GM12864 (cell line): ENCODE measurements around the gene GRHL3.

Source experiments
- DNase-seq: peaks from one replicate; pipeline ENCODE4 v3.0.0-alpha.2; 2011; ENCODE audit warnings: low read depth
- H3K4me3 ChIP-seq: 2 replicates; pipeline ENCODE4 v1.5.1; 2011; ENCODE audit warnings: mild to moderate bottlenecking, low read depth, low read length, control low read depth
- TF ChIP-seq, protein P1 (sequence below): IDR thresholded peaks from 2 replicates; pipeline ENCODE4 v1.5.1; 2011; ENCODE audit warnings: low read depth, mild to moderate bottlenecking, moderate library complexity, low read length, control low read depth, inconsistent platforms; ENCODE audit errors: missing control alignments

Gene GRHL3

DNA sequence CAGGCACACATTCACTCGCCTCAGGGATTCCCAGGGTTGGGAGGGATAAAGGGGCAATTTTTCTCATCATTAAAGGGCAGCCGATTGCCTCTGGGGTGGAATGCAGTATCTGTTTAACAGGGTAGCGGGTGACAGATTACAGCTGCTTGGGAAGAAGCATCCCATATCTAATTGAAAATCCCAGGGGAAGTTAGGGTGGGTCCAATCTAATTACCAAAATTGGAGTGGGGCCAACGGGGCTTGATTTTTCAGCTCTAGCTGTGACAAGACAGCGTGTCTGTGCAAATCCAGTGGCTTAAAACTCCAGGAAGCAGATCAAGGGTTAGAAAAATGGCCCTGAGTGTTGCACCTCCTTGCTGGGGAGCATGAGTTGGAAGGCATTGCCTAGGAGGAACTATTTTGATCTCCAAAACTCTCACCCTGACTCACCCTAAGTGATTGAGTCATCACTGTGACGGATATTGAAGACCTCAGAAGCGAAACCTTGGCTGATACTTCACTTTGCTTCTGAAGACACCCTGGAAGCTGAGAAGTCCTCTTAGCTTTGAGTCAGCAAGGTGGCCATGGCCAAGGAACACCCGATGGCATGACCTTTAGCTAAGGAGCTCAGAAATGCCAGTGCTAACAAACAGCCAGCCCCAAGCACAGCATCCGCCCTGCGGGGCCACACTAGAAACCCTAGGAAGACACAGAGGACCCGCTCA lies 46.0 kb downstream of the GRHL3 start:
- H3K4me3 ChIP-seq, result no peak overlapping the region
- DNase-seq, result peak; percentile 39
- TF ChIP-seq, protein P1, sequence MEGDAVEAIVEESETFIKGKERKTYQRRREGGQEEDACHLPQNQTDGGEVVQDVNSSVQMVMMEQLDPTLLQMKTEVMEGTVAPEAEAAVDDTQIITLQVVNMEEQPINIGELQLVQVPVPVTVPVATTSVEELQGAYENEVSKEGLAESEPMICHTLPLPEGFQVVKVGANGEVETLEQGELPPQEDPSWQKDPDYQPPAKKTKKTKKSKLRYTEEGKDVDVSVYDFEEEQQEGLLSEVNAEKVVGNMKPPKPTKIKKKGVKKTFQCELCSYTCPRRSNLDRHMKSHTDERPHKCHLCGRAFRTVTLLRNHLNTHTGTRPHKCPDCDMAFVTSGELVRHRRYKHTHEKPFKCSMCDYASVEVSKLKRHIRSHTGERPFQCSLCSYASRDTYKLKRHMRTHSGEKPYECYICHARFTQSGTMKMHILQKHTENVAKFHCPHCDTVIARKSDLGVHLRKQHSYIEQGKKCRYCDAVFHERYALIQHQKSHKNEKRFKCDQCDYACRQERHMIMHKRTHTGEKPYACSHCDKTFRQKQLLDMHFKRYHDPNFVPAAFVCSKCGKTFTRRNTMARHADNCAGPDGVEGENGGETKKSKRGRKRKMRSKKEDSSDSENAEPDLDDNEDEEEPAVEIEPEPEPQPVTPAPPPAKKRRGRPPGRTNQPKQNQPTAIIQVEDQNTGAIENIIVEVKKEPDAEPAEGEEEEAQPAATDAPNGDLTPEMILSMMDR, result no peak

DNA sequence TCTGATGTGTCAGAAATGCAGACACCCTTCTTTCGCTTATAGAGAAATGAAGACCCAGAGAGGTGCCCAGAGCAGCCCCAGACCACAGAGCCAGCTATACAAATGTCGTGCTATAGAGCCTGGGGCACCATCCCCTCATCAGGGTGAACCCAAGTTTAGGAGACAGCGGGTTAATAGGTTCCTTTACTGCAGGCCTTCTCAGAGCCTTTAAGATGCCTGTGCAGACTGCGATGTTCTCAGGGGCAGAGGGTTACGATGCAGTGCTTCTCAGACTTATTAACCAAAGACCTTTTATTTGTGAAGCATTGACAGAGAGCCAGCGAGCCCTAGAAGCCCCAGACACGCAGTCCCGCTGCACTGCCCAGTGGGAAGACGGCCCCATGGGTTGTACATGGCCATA lies 47.5 kb downstream of the GRHL3 start:
- TF ChIP-seq, protein P1, result no peak
- DNase-seq, result no peak

GRCh38 chr1:24369199-24369598 lies 50.0 kb downstream of the GRHL3 start:
- DNase-seq, result no peak
- H3K4me3 ChIP-seq, result no peak overlapping the region
- TF ChIP-seq, protein P1, result no peak

More for the DNA sequence above, 47.5 kb downstream of the GRHL3 start:
- H3K4me3 ChIP-seq, result no peak overlapping the region

DNA sequence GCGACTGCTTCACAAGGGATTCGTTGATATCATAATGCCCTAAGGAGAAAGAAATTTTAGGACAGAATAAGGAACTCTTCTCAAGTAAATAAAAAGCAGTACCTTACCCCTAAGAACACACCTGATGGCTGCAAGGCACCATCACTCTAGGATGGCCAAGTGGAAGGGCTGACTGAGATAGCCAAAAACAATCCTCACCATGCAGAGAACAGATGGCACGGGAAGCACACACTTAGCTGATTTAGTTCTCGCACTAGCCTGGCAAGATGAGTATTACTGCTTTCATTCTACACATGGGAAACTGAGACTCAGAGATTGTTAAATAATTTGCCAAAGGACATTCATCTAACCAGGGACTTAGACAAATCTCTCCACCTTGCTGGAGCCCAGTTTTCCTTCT lies 50.6 kb downstream of the GRHL3 start:
- DNase-seq, result no peak
- TF ChIP-seq, protein P1, result no peak
- no peak overlapping the region for H3K4me3 ChIP-seq

DNA sequence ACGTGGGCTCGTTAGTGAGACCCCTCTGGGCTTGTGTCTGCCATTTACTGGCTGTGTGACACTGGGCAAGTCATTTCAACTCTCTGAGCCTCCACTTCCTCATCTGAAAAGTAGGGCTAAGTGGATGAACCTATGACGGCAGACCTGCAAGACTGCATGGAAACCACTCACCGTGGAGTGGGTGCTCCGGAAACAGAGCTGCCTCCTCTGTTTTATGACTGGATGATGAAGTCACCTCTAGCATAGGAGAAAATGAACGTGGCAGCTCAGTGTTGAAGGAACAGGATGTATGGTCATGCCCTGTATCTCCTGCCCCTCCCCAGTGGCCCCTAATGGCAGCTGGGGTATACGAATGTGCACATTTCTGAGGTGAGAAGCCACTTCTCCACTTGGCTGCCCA lies 53.9 kb downstream of the GRHL3 start:
- no peak for DNase-seq

GRCh38 chr1:24373710-24374109 lies 54.6 kb downstream of the GRHL3 start:
- no peak overlapping the region for H3K4me3 ChIP-seq
- DNase-seq, result no peak

More for the DNA sequence above, 53.9 kb downstream of the GRHL3 start:
- H3K4me3 ChIP-seq, result no peak overlapping the region
- TF ChIP-seq, protein P1, result no peak

More at GRCh38 chr1:24373710-24374109, 54.6 kb downstream of the GRHL3 start:
- TF ChIP-seq, protein P1, result no peak
